HEK293 (cell line): ENCODE data around the gene OTUB2.

ENCODE experiments used
- KLF1 ChIP-seq: fragments of 450-650 bp; formaldehyde crosslinking; IDR thresholded peaks from 2 replicates; pipeline ENCODE4 v1.5.1; 2016; ENCODE audit warnings: missing biosample characterization, missing genetic modification characterization
- YY1 ChIP-seq: fragments of 450-650 bp; formaldehyde crosslinking; IDR thresholded peaks from 2 replicates; pipeline ENCODE4 v1.5.1; 2018; ENCODE audit warnings: missing biosample characterization, missing genetic modification characterization
- ZNF169 ChIP-seq: fragments of 450-650 bp; formaldehyde crosslinking; IDR thresholded peaks from 2 replicates; pipeline ENCODE4 v1.5.1; 2016; ENCODE audit warnings: missing biosample characterization, missing genetic modification characterization
- ZNF24 ChIP-seq: fragments of 450-650 bp; formaldehyde crosslinking; IDR thresholded peaks from 2 replicates; pipeline ENCODE4 v1.5.1; 2016; ENCODE audit warnings: missing biosample characterization, missing genetic modification characterization
- ZNF426 ChIP-seq: fragments of 450-650 bp; formaldehyde crosslinking; IDR thresholded peaks from 2 replicates; pipeline ENCODE4 v1.5.1; 2017; ENCODE audit warnings: missing biosample characterization, missing genetic modification characterization, mild to moderate bottlenecking, inconsistent platforms, moderate library complexity
- ZNF549 ChIP-seq: fragments of 450-650 bp; IDR thresholded peaks from 2 replicates; pipeline ENCODE4 v1.5.1; 2018; ENCODE audit warnings: missing biosample characterization, missing genetic modification characterization, mild to moderate bottlenecking, inconsistent platforms, moderate library complexity
- TF ChIP-seq, protein P1 (sequence below): IDR thresholded peaks from 2 replicates; pipeline ENCODE4 v1.6.1; 2011; ENCODE audit warnings: mild to moderate bottlenecking, low read depth, low read length, borderline replicate concordance
- TF ChIP-seq, protein P2 (sequence below): fragments of 450-650 bp; formaldehyde crosslinking; IDR thresholded peaks from 2 replicates; pipeline ENCODE4 v1.5.1; 2016; ENCODE audit warnings: missing biosample characterization, missing genetic modification characterization

- TF ChIP-seq, protein P1, sequence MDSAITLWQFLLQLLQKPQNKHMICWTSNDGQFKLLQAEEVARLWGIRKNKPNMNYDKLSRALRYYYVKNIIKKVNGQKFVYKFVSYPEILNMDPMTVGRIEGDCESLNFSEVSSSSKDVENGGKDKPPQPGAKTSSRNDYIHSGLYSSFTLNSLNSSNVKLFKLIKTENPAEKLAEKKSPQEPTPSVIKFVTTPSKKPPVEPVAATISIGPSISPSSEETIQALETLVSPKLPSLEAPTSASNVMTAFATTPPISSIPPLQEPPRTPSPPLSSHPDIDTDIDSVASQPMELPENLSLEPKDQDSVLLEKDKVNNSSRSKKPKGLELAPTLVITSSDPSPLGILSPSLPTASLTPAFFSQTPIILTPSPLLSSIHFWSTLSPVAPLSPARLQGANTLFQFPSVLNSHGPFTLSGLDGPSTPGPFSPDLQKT: no peak
- TF ChIP-seq, protein P2, sequence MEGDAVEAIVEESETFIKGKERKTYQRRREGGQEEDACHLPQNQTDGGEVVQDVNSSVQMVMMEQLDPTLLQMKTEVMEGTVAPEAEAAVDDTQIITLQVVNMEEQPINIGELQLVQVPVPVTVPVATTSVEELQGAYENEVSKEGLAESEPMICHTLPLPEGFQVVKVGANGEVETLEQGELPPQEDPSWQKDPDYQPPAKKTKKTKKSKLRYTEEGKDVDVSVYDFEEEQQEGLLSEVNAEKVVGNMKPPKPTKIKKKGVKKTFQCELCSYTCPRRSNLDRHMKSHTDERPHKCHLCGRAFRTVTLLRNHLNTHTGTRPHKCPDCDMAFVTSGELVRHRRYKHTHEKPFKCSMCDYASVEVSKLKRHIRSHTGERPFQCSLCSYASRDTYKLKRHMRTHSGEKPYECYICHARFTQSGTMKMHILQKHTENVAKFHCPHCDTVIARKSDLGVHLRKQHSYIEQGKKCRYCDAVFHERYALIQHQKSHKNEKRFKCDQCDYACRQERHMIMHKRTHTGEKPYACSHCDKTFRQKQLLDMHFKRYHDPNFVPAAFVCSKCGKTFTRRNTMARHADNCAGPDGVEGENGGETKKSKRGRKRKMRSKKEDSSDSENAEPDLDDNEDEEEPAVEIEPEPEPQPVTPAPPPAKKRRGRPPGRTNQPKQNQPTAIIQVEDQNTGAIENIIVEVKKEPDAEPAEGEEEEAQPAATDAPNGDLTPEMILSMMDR (tag by site-specific recombination): no peak
- TF ChIP-seq ZNF169 (tag by site-specific recombination): no peak
- TF ChIP-seq ZNF24 (tag by site-specific recombination): no peak
- no peak for TF ChIP-seq ZNF426 (tag by site-specific recombination)
- no peak for TF ChIP-seq KLF1
- no peak for TF ChIP-seq YY1
- TF ChIP-seq ZNF549 (tag by site-specific recombination): no peak
These were observed 17.1 kb downstream of the OTUB2 start for GRCh38 chr14:94043111-94043755.
